GM12891 (cell line): ENCODE data around the gene QPRT.

ENCODE experiments used
- DNase-seq: peaks from one replicate; pipeline ENCODE4 v3.0.0; 2011; ENCODE audit warnings: low spot score; ENCODE audit not compliant: insufficient read length
- FAIRE-seq: peaks from 2 replicates; lab custom pipeline; 2011; peaks lifted over from hg19 to GRCh38; lab: Jason Lieb, UNC
- PAX5 ChIP-seq: IDR thresholded peaks from 2 replicates; pipeline ENCODE4 v1.6.1; 2011; ENCODE audit warnings: low read length, moderate library complexity, mild to moderate bottlenecking; ENCODE audit not compliant: insufficient read depth, severe bottlenecking
- POLR2A ChIP-seq: IDR thresholded peaks from 2 replicates; pipeline ENCODE4 v1.6.1; 2011; ENCODE audit warnings: low read depth, low read length, control low read depth
- POLR2AphosphoS5 ChIP-seq: IDR thresholded peaks from 2 replicates; pipeline ENCODE4 v1.6.1; 2011; ENCODE audit warnings: low read depth, low read length, control low read depth
- POU2F2 ChIP-seq: IDR thresholded peaks from 2 replicates; pipeline ENCODE4 v1.6.1; 2011; ENCODE audit warnings: low read depth, mild to moderate bottlenecking, control low read depth, low read length, moderate library complexity
- SPI1 ChIP-seq: IDR thresholded peaks from 2 replicates; pipeline ENCODE4 v1.6.1; 2011; ENCODE audit warnings: low read depth, low read length, control low read depth
- TAF1 ChIP-seq: IDR thresholded peaks from 2 replicates; pipeline ENCODE4 v1.6.1; 2011; ENCODE audit warnings: low read depth, low read length, control low read depth

QPRT gene

GRCh38 chr16:29673501-29673900 is 5.5 kb upstream of the QPRT start:
- DNase-seq (no peak), FAIRE-seq (no peak)
- TF ChIP-seq POU2F2 (no peak), TAF1 (no peak), POLR2AphosphoS5 (no peak), POLR2A (no peak), PAX5 (no peak), SPI1 (no peak)

DNA sequence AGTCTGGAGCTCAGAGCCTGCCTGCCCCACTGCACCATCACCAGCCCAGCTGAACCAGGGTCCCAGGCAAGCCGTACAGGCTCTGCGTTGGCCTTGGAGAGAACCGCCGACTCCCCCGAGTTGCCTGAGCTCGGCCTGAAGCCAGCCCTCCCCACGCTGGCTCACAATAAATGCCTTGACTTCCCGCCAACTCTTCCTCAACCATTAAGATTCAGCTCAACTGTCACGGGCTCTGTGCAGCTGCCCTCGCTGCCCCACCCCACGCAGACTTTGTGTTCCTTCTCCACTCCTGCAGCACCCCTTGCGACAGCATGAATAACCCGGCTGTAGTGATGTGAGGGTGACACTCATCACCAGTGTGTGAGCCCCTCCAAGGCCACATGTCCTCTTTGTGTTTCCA is 4.8 kb upstream of the QPRT start:
- FAIRE-seq: no peak
- TF ChIP-seq PAX5: no peak
- no peak for TF ChIP-seq SPI1
- TF ChIP-seq POLR2A: no peak
- no peak for TF ChIP-seq POU2F2
- TF ChIP-seq POLR2AphosphoS5: no peak
- no peak for TF ChIP-seq TAF1
- DNase-seq: no peak

- no peak for FAIRE-seq
- no peak for DNase-seq
- no peak for TF ChIP-seq SPI1
- no peak for TF ChIP-seq TAF1
- no peak for TF ChIP-seq POLR2A
- TF ChIP-seq PAX5: no peak
- no peak for TF ChIP-seq POLR2AphosphoS5
- TF ChIP-seq POU2F2: no peak
Measured at GRCh38 chr16:29675811-29676643, 3.0 kb upstream of the QPRT start.

- TF ChIP-seq SPI1 (no peak), TAF1 (no peak), POU2F2 (no peak), POLR2A (no peak), PAX5 (no peak), POLR2AphosphoS5 (no peak)
- no peak for FAIRE-seq
- no peak for DNase-seq
Measured at GRCh38 chr16:29676989-29677785, 1.8 kb upstream of the QPRT start.

- no peak for TF ChIP-seq TAF1
- no peak for TF ChIP-seq POLR2AphosphoS5
- no peak for TF ChIP-seq POLR2A
- no peak for TF ChIP-seq POU2F2
- TF ChIP-seq PAX5: no peak
- TF ChIP-seq SPI1: no peak
- FAIRE-seq: no peak
- DNase-seq: no peak
Measured at GRCh38 chr16:29680180-29680598, 1.2 kb downstream of the QPRT start.

- DNase-seq (no peak), FAIRE-seq (no peak)
- TF ChIP-seq POLR2A (no peak), SPI1 (no peak), POU2F2 (no peak), PAX5 (no peak), TAF1 (no peak), POLR2AphosphoS5 (no peak)
Measured at GRCh38 chr16:29683543-29684090, 4.6 kb downstream of the QPRT start.

DNA sequence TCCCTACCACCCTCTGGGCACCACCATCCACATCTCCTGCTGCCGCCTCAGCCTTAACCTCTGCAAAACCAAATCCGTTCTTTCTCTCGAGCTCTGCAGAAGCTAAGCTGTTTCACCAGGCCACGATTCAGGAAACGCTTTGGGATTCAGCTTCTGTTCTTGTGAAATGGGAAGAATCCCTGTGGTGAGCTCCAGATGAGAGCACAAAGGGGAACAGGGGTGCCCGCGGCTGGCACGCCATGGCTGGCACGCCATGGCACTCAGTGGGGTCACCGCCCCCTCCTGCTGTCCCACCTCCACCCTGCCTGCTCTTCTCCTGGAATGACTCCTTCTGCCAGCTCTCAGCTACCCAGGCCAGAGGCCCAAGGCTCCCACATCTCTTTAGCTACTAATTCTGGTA is 5.7 kb downstream of the QPRT start:
- no peak for DNase-seq
- TF ChIP-seq POU2F2 (no peak), SPI1 (no peak), POLR2A (no peak), POLR2AphosphoS5 (no peak), TAF1 (no peak), PAX5 (no peak)
- no peak for FAIRE-seq

GRCh38 chr16:29686740-29687332 is 7.9 kb downstream of the QPRT start:
- no peak for TF ChIP-seq POLR2AphosphoS5
- TF ChIP-seq POLR2A: no peak
- TF ChIP-seq SPI1: no peak; the same call in 1 of the 2 replicates
- no peak for TF ChIP-seq POU2F2
- TF ChIP-seq PAX5: no peak
- no peak for TF ChIP-seq TAF1
- DNase-seq (no peak), FAIRE-seq (no peak)

DNA sequence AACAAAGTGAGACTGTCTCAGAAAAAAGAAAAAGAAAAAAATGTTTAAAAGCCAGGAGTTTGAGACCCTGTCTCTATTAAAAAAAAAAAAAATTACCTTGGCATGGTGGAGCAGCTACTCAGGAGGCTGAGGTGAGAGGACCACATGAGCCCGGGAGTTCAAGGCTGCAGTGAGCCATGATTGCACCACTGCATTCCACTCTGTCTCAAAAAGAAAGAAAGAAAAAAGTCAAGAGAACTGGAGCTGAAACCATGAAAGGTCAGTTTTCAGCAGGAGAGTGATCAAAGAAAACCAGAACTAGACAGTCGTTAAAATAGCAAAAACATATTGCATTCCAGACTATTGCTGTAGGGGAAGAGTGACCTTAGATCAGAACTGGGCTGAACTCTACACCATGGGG is 8.8 kb downstream of the QPRT start:
- DNase-seq (no peak), FAIRE-seq (no peak)
- TF ChIP-seq TAF1 (no peak), SPI1 (no peak), PAX5 (no peak), POU2F2 (no peak), POLR2A (no peak), POLR2AphosphoS5 (no peak)

GRCh38 chr16:29688172-29688571 is 9.2 kb downstream of the QPRT start:
- DNase-seq: no peak
- TF ChIP-seq SPI1 (no peak), POLR2AphosphoS5 (no peak), POU2F2 (no peak), PAX5 (no peak)
- FAIRE-seq: no peak
